Measurements from ENCODE around the gene RNF4.
"Not testable (repeated sequence)": the region's sequence is repeated elsewhere in the genome, so short reads cannot be mapped to it uniquely, and the experiment has no call there.

RNF4 gene

DNA sequence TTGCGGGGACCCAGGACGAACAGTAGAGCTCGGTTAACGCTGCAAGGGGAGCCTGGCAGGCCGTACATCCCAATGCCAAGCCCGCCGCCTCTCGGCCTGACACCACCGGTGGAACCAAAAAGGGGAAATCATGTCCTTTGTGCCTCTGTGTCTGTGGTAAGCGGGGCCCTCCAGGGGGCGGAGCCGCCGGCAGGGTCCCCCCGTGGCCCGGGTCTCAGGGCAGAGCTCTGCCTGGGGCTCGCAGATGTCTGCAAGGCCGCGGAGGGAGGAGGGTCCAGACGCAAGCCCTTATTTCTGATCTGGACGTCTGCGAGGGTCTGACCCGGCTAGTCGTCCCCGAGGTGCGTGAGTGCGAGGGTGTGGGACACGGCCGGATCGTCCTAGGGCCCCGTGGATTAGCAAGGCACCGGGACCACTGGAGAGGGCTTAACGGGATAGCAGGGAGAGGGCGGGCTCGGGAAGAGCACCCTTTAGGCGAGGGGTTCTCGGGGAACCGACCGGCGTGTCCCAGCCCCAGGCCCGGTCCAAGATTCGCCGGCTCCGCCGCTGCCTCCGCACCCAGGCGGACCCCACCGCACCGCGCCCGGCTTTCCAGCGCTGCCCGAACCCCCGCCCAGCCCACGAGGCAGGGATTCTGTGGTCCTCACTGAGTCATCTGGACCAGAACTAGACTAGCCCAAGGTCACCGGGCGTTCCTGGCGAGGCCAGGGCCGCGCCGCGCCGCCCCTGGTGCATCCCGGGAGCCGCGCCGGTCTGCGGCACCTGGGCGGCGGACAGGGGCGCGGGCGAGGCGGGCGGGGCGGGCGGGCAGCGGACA lies 66.7 kb downstream of the RNF4 start:
- peak overlapping the region; percentile 89 for H3K4me3 ChIP-seq (ENCODE audit: low read length)
- H3K9me3 ChIP-seq (ENCODE audit: insufficient read depth, low read depth, low read length) = no peaks in the 10 kb centered on the region
- H3K27me3 ChIP-seq (ENCODE audit: insufficient read depth, low read length) = no peaks in the 10 kb centered on the region
- peak overlapping the region; percentile 87 for H3K27ac ChIP-seq (ENCODE audit: low read length)
- H3K9ac ChIP-seq (ENCODE audit: low read depth, low read length) = peak overlapping the region; percentile 95
- peaks cover 7% of the 10 kb centered on the region; the same call in 1 of the 2 replicates for H3K4me1 ChIP-seq (ENCODE audit: insufficient read depth, low read length)
- peaks cover 5% of the 10 kb centered on the region; the same call in 1 of the 2 replicates for H3K36me3 ChIP-seq (ENCODE audit: insufficient read depth, low read depth, low read length)

DNA sequence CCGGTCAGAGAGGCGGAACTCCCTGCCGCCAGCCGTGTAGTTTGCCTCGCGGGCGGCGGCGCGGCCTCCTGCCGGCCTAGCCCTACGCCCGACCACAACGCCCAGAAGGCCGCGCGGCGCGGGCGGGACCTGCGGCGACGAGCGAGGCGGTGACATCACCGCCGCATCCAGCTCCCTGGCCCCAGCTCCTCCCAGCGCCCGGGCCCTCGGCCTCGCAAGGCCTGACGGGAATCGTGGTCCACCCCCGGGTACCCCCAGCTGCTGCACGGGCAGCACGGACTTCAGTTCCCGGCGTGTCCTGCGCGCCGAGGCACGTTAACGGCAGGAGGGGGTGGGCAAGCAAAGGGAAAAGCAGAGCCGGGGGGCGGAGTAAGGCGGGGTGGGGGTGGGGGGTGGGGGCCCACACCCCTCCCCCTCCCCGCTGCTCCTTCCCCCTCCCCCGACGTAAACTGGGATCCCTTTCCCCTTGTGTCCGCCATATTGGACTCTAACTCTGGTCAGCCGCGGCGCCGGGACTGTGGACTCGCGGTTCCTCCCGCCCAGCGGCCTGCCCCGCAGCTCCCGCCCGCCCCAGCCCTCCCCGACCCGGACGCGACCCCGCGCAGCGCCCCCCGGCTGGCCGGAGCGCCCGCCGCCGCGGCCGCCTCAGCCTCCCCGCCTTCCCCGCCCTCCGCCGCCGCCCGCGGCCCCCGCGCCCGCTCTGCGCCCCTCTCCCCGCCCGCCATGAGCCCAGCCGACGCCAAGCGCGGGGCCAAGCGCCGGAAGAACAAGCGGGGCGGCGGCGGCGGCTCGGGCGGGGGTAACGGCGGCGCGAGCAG lies 67.5 kb downstream of the RNF4 start, which contains the start of gene FAM193A:
Gene FAM193A, plus strand, starts transcription at position 455 of the 818 bp plus-strand sequence. Its CDS starts 269 bp downstream, at position 724.
- no peaks in the 10 kb centered on the region for H3K27me3 ChIP-seq (ENCODE audit: insufficient read depth, low read length)
- peaks cover 7% of the 10 kb centered on the region; the same call in 1 of the 2 replicates for H3K4me1 ChIP-seq (ENCODE audit: insufficient read depth, low read length)
- peak within 1 kb of the TSS; percentile 87 for H3K27ac ChIP-seq (ENCODE audit: low read length)
- H3K4me3 ChIP-seq (ENCODE audit: low read length) = peak within 1 kb of the TSS; percentile 89
- no peaks in the 10 kb centered on the region for H3K9me3 ChIP-seq (ENCODE audit: insufficient read depth, low read depth, low read length)
- H3K9ac ChIP-seq (ENCODE audit: low read depth, low read length) = peak within 1 kb of the TSS; percentile 95
- H3K36me3 ChIP-seq (ENCODE audit: insufficient read depth, low read depth, low read length) = peaks cover 5% of the 10 kb centered on the region; the same call in 1 of the 2 replicates

DNA sequence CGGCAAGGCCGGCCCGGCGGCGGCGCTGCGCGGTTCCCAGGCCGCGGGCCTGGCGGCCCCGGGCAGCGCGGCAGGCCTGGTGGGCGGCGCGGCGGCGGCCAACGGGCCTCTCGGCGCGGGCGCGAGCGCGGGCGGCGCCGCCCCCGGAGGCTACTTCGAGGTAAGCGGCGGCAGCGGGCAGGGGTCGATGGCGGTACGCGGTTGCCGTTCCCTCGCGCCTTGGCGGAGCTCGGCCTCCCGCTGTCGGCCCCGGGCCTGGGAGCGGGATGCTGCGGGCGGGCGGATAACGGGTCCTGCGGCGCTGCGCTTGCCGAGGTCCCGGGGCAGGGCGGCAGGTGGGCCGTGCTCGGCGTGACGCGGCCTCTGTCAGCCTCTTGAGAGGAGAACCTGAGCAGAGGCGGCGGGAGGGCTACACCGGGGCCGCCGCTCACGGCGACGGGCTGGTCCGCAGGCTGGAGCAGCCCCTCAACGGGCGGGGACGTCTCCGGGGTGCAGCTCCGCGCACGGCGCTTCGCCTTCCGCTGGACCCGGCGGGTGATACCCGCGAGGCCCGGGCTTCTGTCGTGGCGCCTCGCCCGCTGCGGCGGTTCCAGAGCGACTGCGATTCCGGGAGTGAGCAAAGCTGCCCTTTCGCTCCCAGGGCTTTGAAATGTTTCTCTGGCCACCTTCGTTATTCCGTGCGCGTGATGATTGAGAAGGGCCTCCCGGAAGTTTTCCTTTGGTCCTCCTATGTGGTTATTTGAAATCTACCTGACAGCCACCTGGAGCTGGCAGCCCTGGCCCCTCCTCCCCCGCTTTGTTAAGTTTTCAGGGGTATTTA lies 68.3 kb downstream of the RNF4 start:
- peaks cover 7% of the 10 kb centered on the region; the same call in 1 of the 2 replicates for H3K4me1 ChIP-seq (ENCODE audit: insufficient read depth, low read length)
- H3K9me3 ChIP-seq (ENCODE audit: insufficient read depth, low read depth, low read length) = no peaks in the 10 kb centered on the region
- peaks cover 5% of the 10 kb centered on the region; the same call in 1 of the 2 replicates for H3K36me3 ChIP-seq (ENCODE audit: insufficient read depth, low read depth, low read length)
- peak overlapping the region; percentile 37; the same call in 1 of the 2 replicates for H3K9ac ChIP-seq (ENCODE audit: low read depth, low read length)
- peak overlapping the region; percentile 67 for H3K4me3 ChIP-seq (ENCODE audit: low read length)
- no peak overlapping the region for H3K27ac ChIP-seq (ENCODE audit: low read length)
- no peaks in the 10 kb centered on the region for H3K27me3 ChIP-seq (ENCODE audit: insufficient read depth, low read length)

- H3K4me1 ChIP-seq (ENCODE audit: insufficient read depth, low read length); H3K27ac ChIP-seq (ENCODE audit: low read length); H3K4me3 ChIP-seq (ENCODE audit: low read length); H3K27me3 ChIP-seq (ENCODE audit: insufficient read depth, low read length); H3K36me3 ChIP-seq (ENCODE audit: insufficient read depth, low read depth, low read length); H3K9me3 ChIP-seq (ENCODE audit: insufficient read depth, low read depth, low read length); H3K9ac ChIP-seq (ENCODE audit: low read depth, low read length): not testable (repeated sequence)
Measured at GRCh38 chr4:2543580-2544191, 74.8 kb downstream of the RNF4 start.

GRCh38 chr4:2545321-2546013 lies 76.6 kb downstream of the RNF4 start:
- no peaks in the 10 kb centered on the region for H3K36me3 ChIP-seq (ENCODE audit: insufficient read depth, low read depth, low read length)
- H3K27ac ChIP-seq (ENCODE audit: low read length) = no peak overlapping the region
- H3K9me3 ChIP-seq (ENCODE audit: insufficient read depth, low read depth, low read length) = no peaks in the 10 kb centered on the region
- no peak overlapping the region for H3K4me3 ChIP-seq (ENCODE audit: low read length)
- H3K9ac ChIP-seq (ENCODE audit: low read depth, low read length) = no peak overlapping the region
- H3K4me1 ChIP-seq (ENCODE audit: insufficient read depth, low read length) = no peaks in the 10 kb centered on the region
- no peaks in the 10 kb centered on the region for H3K27me3 ChIP-seq (ENCODE audit: insufficient read depth, low read length)

GRCh38 chr4:2546286-2546823 lies 77.4 kb downstream of the RNF4 start:
- H3K36me3 ChIP-seq (ENCODE audit: insufficient read depth, low read depth, low read length) = no peaks in the 10 kb centered on the region
- H3K9me3 ChIP-seq (ENCODE audit: insufficient read depth, low read depth, low read length) = no peaks in the 10 kb centered on the region
- H3K4me1 ChIP-seq (ENCODE audit: insufficient read depth, low read length) = no peaks in the 10 kb centered on the region
- H3K27ac ChIP-seq (ENCODE audit: low read length) = no peak overlapping the region
- no peak overlapping the region for H3K9ac ChIP-seq (ENCODE audit: low read depth, low read length)
- no peaks in the 10 kb centered on the region for H3K27me3 ChIP-seq (ENCODE audit: insufficient read depth, low read length)
- no peak overlapping the region for H3K4me3 ChIP-seq (ENCODE audit: low read length)

- not testable (repeated sequence) for H3K27ac ChIP-seq (ENCODE audit: low read length); H3K9ac ChIP-seq (ENCODE audit: low read depth, low read length); H3K4me3 ChIP-seq (ENCODE audit: low read length); H3K9me3 ChIP-seq (ENCODE audit: insufficient read depth, low read depth, low read length); H3K27me3 ChIP-seq (ENCODE audit: insufficient read depth, low read length); H3K36me3 ChIP-seq (ENCODE audit: insufficient read depth, low read depth, low read length); H3K4me1 ChIP-seq (ENCODE audit: insufficient read depth, low read length)
Measured at GRCh38 chr4:2546961-2547691, 78.2 kb downstream of the RNF4 start.

DNA sequence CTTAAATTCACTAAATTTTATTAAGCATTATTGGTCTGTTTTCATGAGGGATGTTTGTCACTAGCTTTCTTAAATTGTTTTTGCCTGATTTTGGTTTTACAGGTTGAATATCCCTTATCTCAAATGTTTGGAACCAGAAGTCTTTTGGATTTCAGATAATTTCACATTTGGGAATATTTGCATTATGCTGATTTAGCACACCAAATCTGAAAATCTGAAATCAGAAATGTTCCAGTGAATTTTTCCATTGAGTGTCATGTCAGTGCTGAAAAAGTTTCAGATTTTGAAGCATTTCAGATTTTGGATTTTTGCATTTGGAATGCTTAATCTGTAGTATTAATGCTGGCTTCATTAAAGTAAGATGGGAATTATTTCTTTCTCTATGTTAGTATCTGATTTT lies 82.2 kb downstream of the RNF4 start:
- Histone ChIP-seq H3K4me1 (ENCODE audit: insufficient read depth, low read length) (no peaks in the 10 kb centered on the region), H3K27ac (ENCODE audit: low read length) (no peak overlapping the region)

GRCh38 chr4:2552806-2553205 lies 83.9 kb downstream of the RNF4 start:
- no peaks in the 10 kb centered on the region; the same call in 1 of the 2 replicates for H3K36me3 ChIP-seq (ENCODE audit: insufficient read depth, low read depth, low read length)
- no peaks in the 10 kb centered on the region for H3K4me1 ChIP-seq (ENCODE audit: insufficient read depth, low read length)
- H3K9me3 ChIP-seq (ENCODE audit: insufficient read depth, low read depth, low read length) = no peaks in the 10 kb centered on the region
- no peaks in the 10 kb centered on the region for H3K27me3 ChIP-seq (ENCODE audit: insufficient read depth, low read length)
- no peak overlapping the region for H3K4me3 ChIP-seq (ENCODE audit: low read length)
- H3K9ac ChIP-seq (ENCODE audit: low read depth, low read length) = no peak overlapping the region
- no peak overlapping the region for H3K27ac ChIP-seq (ENCODE audit: low read length)

More for the DNA sequence above, 82.2 kb downstream of the RNF4 start:
- Histone ChIP-seq H3K9ac (ENCODE audit: low read depth, low read length) (no peak overlapping the region), H3K9me3 (ENCODE audit: insufficient read depth, low read depth, low read length) (no peaks in the 10 kb centered on the region), H3K27me3 (ENCODE audit: insufficient read depth, low read length) (no peaks in the 10 kb centered on the region), H3K36me3 (ENCODE audit: insufficient read depth, low read depth, low read length) (no peaks in the 10 kb centered on the region), H3K4me3 (ENCODE audit: low read length) (no peak overlapping the region)

- Histone ChIP-seq H3K4me1 (ENCODE audit: insufficient read depth, low read length) (no peaks in the 10 kb centered on the region), H3K27ac (ENCODE audit: low read length) (no peak overlapping the region), H3K4me3 (ENCODE audit: low read length) (no peak overlapping the region), H3K27me3 (ENCODE audit: insufficient read depth, low read length) (no peaks in the 10 kb centered on the region), H3K9ac (ENCODE audit: low read depth, low read length) (no peak overlapping the region), H3K36me3 (ENCODE audit: insufficient read depth, low read depth, low read length) (no peaks in the 10 kb centered on the region; the same call in 1 of the 2 replicates), H3K9me3 (ENCODE audit: insufficient read depth, low read depth, low read length) (no peaks in the 10 kb centered on the region)
Measured at GRCh38 chr4:2558301-2558700, 89.4 kb downstream of the RNF4 start.

All from iPS-20b (cell line).